HG03469 (cell line): Measurements from ENCODE around the gene SNAPC1.

Experiments used
- ATAC-seq: cut with Tn5 transposase; IDR thresholded peaks from one replicate; pipeline ENCODE4 v1.9.1; 2021; ENCODE audit warnings: mild to moderate bottlenecking, moderate library complexity, moderate number of reproducible peaks; ENCODE audit not compliant: unreplicated experiment

The SNAPC1 gene

GRCh38 chr14:61803755-61804154 lies 41.5 kb downstream of the SNAPC1 start:
- no peak for ATAC-seq

- ATAC-seq, result no peak
These were observed 43.2 kb downstream of the SNAPC1 start for GRCh38 chr14:61805451-61805850.

GRCh38 chr14:61811882-61812346 lies 49.7 kb downstream of the SNAPC1 start:
- no peak for ATAC-seq

GRCh38 chr14:61812347-61813095 lies 50.3 kb downstream of the SNAPC1 start, which contains the start of gene SYT16:
SYT16 (plus strand) TSS chr14:61812703.
- ATAC-seq, result no peak

GRCh38 chr14:61813096-61813606 lies 50.9 kb downstream of the SNAPC1 start:
- no peak for ATAC-seq

GRCh38 chr14:61822458-61822857 lies 60.2 kb downstream of the SNAPC1 start:
- no peak for ATAC-seq

- ATAC-seq, result no peak
These were observed 70.6 kb downstream of the SNAPC1 start for GRCh38 chr14:61832783-61833182.

- ATAC-seq, result no peak
These were observed 74.0 kb downstream of the SNAPC1 start for GRCh38 chr14:61836184-61836583.

- no peak for ATAC-seq
These were observed 74.6 kb downstream of the SNAPC1 start for GRCh38 chr14:61836807-61837206.

- peak; percentile 84 for ATAC-seq
These were observed 75.4 kb downstream of the SNAPC1 start for GRCh38 chr14:61837336-61838229.

- no peak for ATAC-seq
These were observed 76.5 kb downstream of the SNAPC1 start for GRCh38 chr14:61838661-61839245.

- no peak for ATAC-seq
These were observed 77.3 kb downstream of the SNAPC1 start for GRCh38 chr14:61839507-61839906.

- no peak for ATAC-seq
These were observed 78.9 kb downstream of the SNAPC1 start for GRCh38 chr14:61841145-61841544.
